Astrocyte of the cerebellum (primary cell): Measurements from ENCODE around the gene SMARCA2.

Experiments used
- DNase-seq: peaks from one replicate; pipeline ENCODE4 v3.0.0-alpha.2; 2011; ENCODE audit warnings: low read depth
- H3K4me3 ChIP-seq: 2 replicates; pipeline ENCODE4 v1.5.1; 2011; ENCODE audit warnings: mild to moderate bottlenecking, low read depth, low read length, moderate library complexity
- in situ Hi-C: cut with HindIII; loops from 2 replicates; pipeline ENCODE4 v1.10.0; 2017; ENCODE audit warnings: low sequenced_read_pairs
- TF ChIP-seq, protein P1 (sequence below): IDR thresholded peaks from 2 replicates; pipeline ENCODE4 v1.5.1; 2012; ENCODE audit warnings: low read length, low read depth, moderate library complexity, mild to moderate bottlenecking; ENCODE audit errors: missing control alignments

Gene SMARCA2

GRCh38 chr9:1978941-1979340, 36.2 kb upstream of the SMARCA2 start:
- no peak overlapping the region for H3K4me3 ChIP-seq
- DNase-seq = no peak
- TF ChIP-seq, protein P1, sequence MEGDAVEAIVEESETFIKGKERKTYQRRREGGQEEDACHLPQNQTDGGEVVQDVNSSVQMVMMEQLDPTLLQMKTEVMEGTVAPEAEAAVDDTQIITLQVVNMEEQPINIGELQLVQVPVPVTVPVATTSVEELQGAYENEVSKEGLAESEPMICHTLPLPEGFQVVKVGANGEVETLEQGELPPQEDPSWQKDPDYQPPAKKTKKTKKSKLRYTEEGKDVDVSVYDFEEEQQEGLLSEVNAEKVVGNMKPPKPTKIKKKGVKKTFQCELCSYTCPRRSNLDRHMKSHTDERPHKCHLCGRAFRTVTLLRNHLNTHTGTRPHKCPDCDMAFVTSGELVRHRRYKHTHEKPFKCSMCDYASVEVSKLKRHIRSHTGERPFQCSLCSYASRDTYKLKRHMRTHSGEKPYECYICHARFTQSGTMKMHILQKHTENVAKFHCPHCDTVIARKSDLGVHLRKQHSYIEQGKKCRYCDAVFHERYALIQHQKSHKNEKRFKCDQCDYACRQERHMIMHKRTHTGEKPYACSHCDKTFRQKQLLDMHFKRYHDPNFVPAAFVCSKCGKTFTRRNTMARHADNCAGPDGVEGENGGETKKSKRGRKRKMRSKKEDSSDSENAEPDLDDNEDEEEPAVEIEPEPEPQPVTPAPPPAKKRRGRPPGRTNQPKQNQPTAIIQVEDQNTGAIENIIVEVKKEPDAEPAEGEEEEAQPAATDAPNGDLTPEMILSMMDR = no peak
- in situ Hi-C loops = no loop called here

DNA sequence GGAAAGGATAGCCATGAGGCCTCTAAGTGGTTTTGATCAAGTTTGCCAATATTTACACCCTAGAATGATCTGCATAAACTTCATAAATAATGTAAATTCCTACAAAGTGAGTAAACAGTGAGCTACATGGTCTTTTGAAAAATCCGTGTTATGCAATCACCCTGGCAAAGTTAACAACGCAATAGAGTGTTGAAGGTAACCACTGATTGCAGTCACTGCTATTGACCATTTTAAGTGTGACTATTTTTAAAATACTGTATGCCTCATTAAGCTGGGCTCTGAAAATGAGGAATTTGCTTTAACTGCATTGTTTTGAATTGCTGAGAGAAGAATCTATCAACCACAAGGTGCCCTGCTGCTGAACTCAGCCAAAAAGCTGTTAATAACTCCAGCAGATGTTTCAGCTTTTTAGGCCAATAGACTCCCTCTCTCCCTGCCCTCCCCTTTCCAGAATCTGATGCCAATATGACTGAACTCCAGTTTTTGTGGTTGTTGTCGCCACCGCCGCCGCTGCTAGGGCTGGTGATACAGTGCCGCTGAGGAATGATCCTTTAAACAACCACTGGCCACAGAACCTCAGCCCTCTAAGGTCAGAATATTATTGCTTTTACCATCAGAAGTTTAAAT, 35.3 kb upstream of the SMARCA2 start:
- TF ChIP-seq, protein P1 = no peak
- DNase-seq = peak; percentile 96
- H3K4me3 ChIP-seq = peak overlapping the region; percentile 5
- in situ Hi-C loops = no loop called here

GRCh38 chr9:1980387-1980786, 34.8 kb upstream of the SMARCA2 start:
- TF ChIP-seq, protein P1 = no peak
- peak overlapping the region; percentile 5 for H3K4me3 ChIP-seq
- DNase-seq = no peak
- in situ Hi-C loops = no loop called here

DNA sequence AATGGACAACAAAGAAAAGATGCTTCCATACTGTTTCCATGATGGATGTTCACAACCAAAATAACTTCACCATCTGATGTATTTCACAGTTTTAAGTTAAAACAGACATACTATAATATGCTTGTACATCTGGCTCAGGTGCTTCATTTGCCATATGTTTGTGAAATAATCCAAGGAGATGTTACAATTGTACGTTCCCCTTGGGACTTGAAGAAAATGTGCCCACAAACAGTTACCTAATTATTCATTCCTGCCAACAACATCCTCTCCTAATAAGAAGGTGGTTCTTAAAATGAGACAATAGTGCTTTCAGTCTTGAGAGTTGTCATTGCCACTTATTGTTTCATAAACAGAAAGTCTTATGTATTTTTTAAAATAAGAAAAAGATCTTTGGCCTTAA, 33.1 kb upstream of the SMARCA2 start:
- H3K4me3 ChIP-seq = no peak overlapping the region
- TF ChIP-seq, protein P1 = no peak
- DNase-seq = no peak

GRCh38 chr9:1986341-1986740, 28.8 kb upstream of the SMARCA2 start:
- TF ChIP-seq, protein P1 = no peak
- no peak overlapping the region for H3K4me3 ChIP-seq
- no peak for DNase-seq
- in situ Hi-C loops = no loop called here

More for the DNA sequence above, 33.1 kb upstream of the SMARCA2 start:
- in situ Hi-C loops = no loop called here

DNA sequence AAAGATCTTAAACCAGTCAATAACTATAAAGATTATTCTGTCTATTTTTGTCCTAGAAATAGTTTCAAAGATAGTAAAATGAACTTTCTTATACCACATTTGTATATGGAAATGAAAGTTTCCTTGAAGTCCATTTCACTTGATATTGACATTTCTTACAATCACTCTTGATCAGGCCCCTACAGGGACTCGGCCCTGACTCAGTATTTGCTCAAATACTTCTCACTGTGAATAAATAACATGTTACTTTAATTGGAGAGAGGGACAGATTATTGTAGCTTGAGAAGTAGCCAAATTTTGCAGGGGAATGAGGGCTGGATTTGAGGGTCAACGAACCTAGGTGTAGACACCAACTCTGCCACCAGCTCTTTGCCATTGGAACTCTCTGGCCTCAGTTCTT, 25.6 kb upstream of the SMARCA2 start:
- in situ Hi-C loops = no loop called here
- TF ChIP-seq, protein P1 = no peak
- H3K4me3 ChIP-seq = no peak overlapping the region
- no peak for DNase-seq
